ENCODE measurements around the gene EXOC2. TPM values are rescaled to one million over a fixed set of nuclear protein-coding genes. Genes with fewer than 3 reads are reported as not detected.

The EXOC2 gene
- total and polyA plus RNA-seq, 2 of the 13 experiments (the other 11 are each of a cell fraction or from before 2014, with no cell fraction given), result 12.6 to 22.9 TPM

DNA sequence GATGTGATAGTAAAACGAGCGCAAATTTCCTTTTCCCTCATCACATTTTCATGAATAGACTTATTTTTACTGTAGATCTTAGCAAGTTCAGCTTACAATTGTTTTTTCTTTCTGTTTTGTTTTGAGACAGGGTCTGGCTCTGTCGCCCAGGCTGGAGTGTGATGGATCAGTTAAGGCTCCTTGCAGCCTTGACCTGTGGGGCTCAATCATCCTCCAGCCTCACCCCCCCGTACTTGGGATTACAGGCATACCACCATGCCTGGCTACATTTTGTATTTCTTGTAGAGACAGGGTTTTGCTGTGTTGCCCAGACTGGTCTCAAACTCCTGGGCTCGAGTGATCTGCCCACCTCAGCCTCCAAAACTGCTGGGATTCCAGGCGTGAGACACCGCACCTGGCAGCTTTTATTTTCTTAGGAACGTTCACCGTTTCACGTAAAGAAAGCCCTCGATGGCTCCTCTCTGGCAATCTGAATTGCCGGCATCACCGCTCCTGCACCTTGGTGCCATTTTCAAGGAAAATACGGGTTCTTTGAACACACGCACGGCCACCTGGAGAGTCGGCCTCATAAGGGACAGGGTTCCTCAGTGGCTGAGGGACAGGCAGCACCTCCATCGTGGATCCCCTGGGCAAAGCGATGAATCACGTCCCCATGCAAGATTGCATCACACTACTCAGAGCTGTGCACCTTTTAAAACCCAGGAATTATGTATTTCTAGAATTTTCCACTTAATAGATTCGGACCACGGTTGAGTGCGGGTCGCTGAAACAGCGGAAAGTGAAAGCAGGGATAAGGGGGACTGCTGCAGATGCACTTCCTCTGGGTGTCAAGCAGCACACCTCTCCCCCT, 222.7 kb downstream of the EXOC2 start (continued):
- TF ChIP-seq ATF7 (IDR thresholded peaks at IDR 0.05) (no peak), ATF7 (CRISPR knock-in tag; IDR thresholded peaks at IDR 0.05) (no peak), ATF4 (CRISPR knock-in tag; IDR thresholded peaks at IDR 0.05) (peak in 1 of 2 experiments; percentile 18; a peak in 1 of 4 replicates)

GRCh38 chr6:467671-468082, 225.3 kb downstream of the EXOC2 start:
- H3K9me3 ChIP-seq (ENCODE audit: low read length), result no peaks in the 10 kb centered on the region
- H3K27ac ChIP-seq (ENCODE audit: extremely low read length, insufficient read depth, low read length), result no peak overlapping the region
- WGBS (ENCODE audit: low lambda C conversion rate), result 57% methylated on average over 15 of the region's 15 CpGs
- ChIA-PET POLR2A (no interaction called here), CTCF (ENCODE audit: low intra/inter-chr PET ratio, low total read pairs) (no interaction called here)
- H3K79me2 ChIP-seq (ENCODE audit: insufficient read depth, low read length), result no peaks in the 10 kb centered on the region
- H3K9ac ChIP-seq (ENCODE audit: insufficient read depth, low read depth, low read length), result no peak overlapping the region
- in situ Hi-C loops (cut with HindIII; ENCODE audit: extremely low pct_ligation_motif_present, low pct_unique_long_range_greater_than_20kb) (no loop called here), intact Hi-C loops (cut with micrococcal nuclease; ENCODE audit: unreplicated experiment) (no loop called here)
- no peaks in the 10 kb centered on the region; a peak in 1 of 5 replicates for H3K36me3 ChIP-seq (replicated peaks in 1 of 2; ENCODE audit: control insufficient read depth in 1 of 2, insufficient read depth in 2 of 2, low read length in 2 of 2)
- no TSS peak for BruUV-seq (replicated peaks)
- H4K20me1 ChIP-seq (ENCODE audit: insufficient read depth, low read length), result no peaks in the 10 kb centered on the region
- DNase-seq (ENCODE audit: low spot score) (no peak), FAIRE-seq (no peak), ATAC-seq (no peak)
- no peak overlapping the region for H3K4me2 ChIP-seq (ENCODE audit: low read depth, low read length)
- no peaks in the 10 kb centered on the region for H3K4me1 ChIP-seq (ENCODE audit: insufficient read depth, low read length)
- TF ChIP-seq ZNF253 (CRISPR knock-in tag; IDR thresholded peaks at IDR 0.05; ENCODE audit: borderline replicate concordance) (no peak), ZNF883 (CRISPR knock-in tag; IDR thresholded peaks at IDR 0.05; ENCODE audit: not compliant biosample characterization) (no peak), CREM (IDR thresholded peaks at IDR 0.05) (no peak), CREM (CRISPR knock-in tag; IDR thresholded peaks at IDR 0.05) (no peak)
- H3K27me3 ChIP-seq (ENCODE audit: control insufficient read depth in 1 of 2, insufficient read depth in 2 of 2, low read length in 2 of 2), result peaks cover 4 to 70% of the 10 kb centered on the region in 2 experiments; a peak in 4 of 5 replicates
- no peak overlapping the region for H2AFZ ChIP-seq (ENCODE audit: low read length)
- no peak overlapping the region for H3K4me3 ChIP-seq (replicated peaks in 1 of 3; ENCODE audit: insufficient read depth in 1 of 3, low read depth in 2 of 3, low read length in 3 of 3)

Data from HepG2 (cell line).